Neural cell (in vitro differentiated cells): ENCODE data around the gene ANO1. TPM values are rescaled to one million over a fixed set of nuclear protein-coding genes. Genes with fewer than 3 reads are reported as not detected.

Source experiments
- H2AFZ ChIP-seq: fragments of 200-600, 300-800 bp; sonication (generic), shearing (Covaris generic); 2 replicates; pipeline ENCODE4 v1.6.0; 2014; ENCODE audit warnings: low read depth, mild to moderate bottlenecking, antibody characterized with exemption, low read length, moderate library complexity
- H3F3A ChIP-seq: fragments of 200-600 bp; shearing (Covaris generic); 2 replicates; pipeline ENCODE4 v1.6.1; 2016; ENCODE audit warnings: mild to moderate bottlenecking, moderate library complexity, mixed read lengths, antibody characterized with exemption, low read length; ENCODE audit not compliant: insufficient read depth, poor library complexity, severe bottlenecking
- H3K27ac ChIP-seq: fragments of 200-600, 300-800 bp; sonication (generic), shearing (Covaris generic); 2 replicates; pipeline ENCODE4 v1.5.1; 2014; ENCODE audit warnings: mild to moderate bottlenecking, low read length, moderate library complexity
- H3K27me3 ChIP-seq: fragments of 300-800, 200-600 bp; sonication (generic), shearing (Covaris generic); 2 replicates; pipeline ENCODE4 v1.6.0; 2014; ENCODE audit warnings: mild to moderate bottlenecking, low read depth, low read length, moderate library complexity; ENCODE audit not compliant: insufficient read depth
- H3K36me3 ChIP-seq: fragments of 300-800, 200-600 bp; sonication (generic), shearing (Covaris generic); 2 replicates; pipeline ENCODE4 v1.5.1; 2014; ENCODE audit warnings: mild to moderate bottlenecking, antibody characterized with exemption, low read length, moderate library complexity; ENCODE audit not compliant: insufficient read depth
- H3K4me2 ChIP-seq: fragments of 300-800, 200-600 bp; sonication (generic), shearing (Covaris generic); 2 replicates; pipeline ENCODE4 v1.6.0; 2014; ENCODE audit warnings: mild to moderate bottlenecking, low read length
- H3K4me3 ChIP-seq: fragments of 300-800, 200-600 bp; sonication (generic), shearing (Covaris generic); 2 replicates; pipeline ENCODE4 v1.5.1; 2014; ENCODE audit warnings: mild to moderate bottlenecking, low read length, moderate library complexity
- H3K79me2 ChIP-seq: fragments of 200-600 bp; shearing (Covaris generic); replicated peaks from 2 replicates; pipeline ENCODE4 v1.6.0; 2014; ENCODE audit warnings: mild to moderate bottlenecking, low read length, moderate library complexity; ENCODE audit not compliant: insufficient read depth
- H3K9ac ChIP-seq: fragments of 300-800, 200-600 bp; sonication (generic), shearing (Covaris generic); 2 replicates; pipeline ENCODE4 v1.6.1; 2016; ENCODE audit warnings: mild to moderate bottlenecking, low read length, mixed read lengths
- H3K9me2 ChIP-seq: fragments of 200-600 bp; shearing (Covaris generic); 2 replicates; pipeline ENCODE4 v1.6.1; 2016; ENCODE audit warnings: mild to moderate bottlenecking, low read length, mixed read lengths; ENCODE audit not compliant: insufficient read depth
- H3K9me3 ChIP-seq: fragments of 200-600, 300-800 bp; sonication (generic), shearing (Covaris generic); 2 replicates; pipeline ENCODE4 v1.6.1; 2016; ENCODE audit warnings: mild to moderate bottlenecking, mixed run types, low read length, moderate library complexity, mixed read lengths
- H4K20me1 ChIP-seq: fragments of 200-600 bp; shearing (Covaris generic); 2 replicates; pipeline ENCODE4 v1.6.1; 2016; ENCODE audit warnings: mild to moderate bottlenecking, mixed run types; ENCODE audit not compliant: insufficient read depth
- EP300 ChIP-seq: fragments of 450-650 bp; conservative IDR thresholded peaks from 2 replicates; pipeline ENCODE4 v1.6.1; 2014; ENCODE audit warnings: antibody characterized with exemption, mild to moderate bottlenecking, moderate library complexity; ENCODE audit not compliant: poor library complexity, severe bottlenecking
- EZH2 ChIP-seq: fragments of 200-600, 300-800 bp; shearing (Covaris generic), sonication (generic); IDR thresholded peaks from 2 replicates; pipeline ENCODE4 v1.6.1; 2014; ENCODE audit warnings: antibody characterized with exemption, low read length, borderline replicate concordance, mild to moderate bottlenecking; ENCODE audit not compliant: insufficient read depth, poor library complexity, severe bottlenecking
- MXI1 ChIP-seq: fragments of 450-650 bp; conservative IDR thresholded peaks from 2 replicates; pipeline ENCODE4 v1.6.1; 2014; ENCODE audit warnings: antibody characterized with exemption, mild to moderate bottlenecking; ENCODE audit not compliant: poor library complexity, severe bottlenecking
- POLR2AphosphoS5 ChIP-seq: IDR thresholded peaks from 2 replicates; pipeline ENCODE4 v1.6.1; 2012
- RAD21 ChIP-seq: fragments of 450-650 bp; conservative IDR thresholded peaks from 2 replicates; pipeline ENCODE4 v1.6.1; 2014; ENCODE audit warnings: antibody characterized with exemption, mild to moderate bottlenecking, moderate library complexity
- SMC3 ChIP-seq: fragments of 450-650 bp; conservative IDR thresholded peaks from 2 replicates; pipeline ENCODE4 v1.6.1; 2014; ENCODE audit warnings: antibody characterized with exemption, mild to moderate bottlenecking, moderate library complexity; ENCODE audit not compliant: poor library complexity
- TAF1 ChIP-seq: IDR thresholded peaks from 2 replicates; pipeline ENCODE4 v1.6.1; 2012; ENCODE audit warnings: low read depth
- polyA plus RNA-seq: library from polyadenylated mRNA; depleted of rRNA; stranded (reverse); fragments of >200 nt; gene quantifications from 2 replicates; pipeline ENCODE4 v1.2.3, GENCODE V29; 2014
- TF ChIP-seq, protein P1 (sequence below): IDR thresholded peaks from 2 replicates; pipeline ENCODE4 v1.6.1; 2012; ENCODE audit warnings: borderline replicate concordance
- TF ChIP-seq, protein P2 (sequence below): fragments of 450-650 bp; IDR thresholded peaks from 2 replicates; pipeline ENCODE4 v1.5.1; 2014; ENCODE audit warnings: antibody characterized with exemption, mild to moderate bottlenecking, moderate library complexity; ENCODE audit not compliant: poor library complexity, severe bottlenecking

Gene ANO1
- polyA plus RNA-seq, 1 donor from 2014 or later, result not detected

DNA sequence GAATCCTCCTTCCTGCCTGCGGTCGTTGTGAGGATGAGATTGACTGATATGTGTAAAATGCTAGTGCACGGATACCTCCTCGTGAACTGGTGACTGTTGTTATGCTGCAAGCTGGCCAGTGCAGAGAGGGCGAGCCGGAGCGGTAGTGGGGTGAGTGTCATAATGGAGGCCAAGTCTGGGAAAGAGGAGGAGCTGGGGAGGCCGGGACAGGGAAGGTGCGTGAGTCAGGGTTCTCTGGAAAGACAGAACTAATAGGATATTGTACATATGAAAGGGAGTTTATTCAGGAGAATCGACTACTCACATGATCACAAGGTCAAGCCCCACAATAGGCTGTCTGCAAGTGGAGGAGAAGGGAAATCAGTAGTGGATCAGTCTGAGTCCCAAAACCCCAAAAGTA is 68.2 kb downstream of the ANO1 start:
- TF ChIP-seq, protein P1, sequence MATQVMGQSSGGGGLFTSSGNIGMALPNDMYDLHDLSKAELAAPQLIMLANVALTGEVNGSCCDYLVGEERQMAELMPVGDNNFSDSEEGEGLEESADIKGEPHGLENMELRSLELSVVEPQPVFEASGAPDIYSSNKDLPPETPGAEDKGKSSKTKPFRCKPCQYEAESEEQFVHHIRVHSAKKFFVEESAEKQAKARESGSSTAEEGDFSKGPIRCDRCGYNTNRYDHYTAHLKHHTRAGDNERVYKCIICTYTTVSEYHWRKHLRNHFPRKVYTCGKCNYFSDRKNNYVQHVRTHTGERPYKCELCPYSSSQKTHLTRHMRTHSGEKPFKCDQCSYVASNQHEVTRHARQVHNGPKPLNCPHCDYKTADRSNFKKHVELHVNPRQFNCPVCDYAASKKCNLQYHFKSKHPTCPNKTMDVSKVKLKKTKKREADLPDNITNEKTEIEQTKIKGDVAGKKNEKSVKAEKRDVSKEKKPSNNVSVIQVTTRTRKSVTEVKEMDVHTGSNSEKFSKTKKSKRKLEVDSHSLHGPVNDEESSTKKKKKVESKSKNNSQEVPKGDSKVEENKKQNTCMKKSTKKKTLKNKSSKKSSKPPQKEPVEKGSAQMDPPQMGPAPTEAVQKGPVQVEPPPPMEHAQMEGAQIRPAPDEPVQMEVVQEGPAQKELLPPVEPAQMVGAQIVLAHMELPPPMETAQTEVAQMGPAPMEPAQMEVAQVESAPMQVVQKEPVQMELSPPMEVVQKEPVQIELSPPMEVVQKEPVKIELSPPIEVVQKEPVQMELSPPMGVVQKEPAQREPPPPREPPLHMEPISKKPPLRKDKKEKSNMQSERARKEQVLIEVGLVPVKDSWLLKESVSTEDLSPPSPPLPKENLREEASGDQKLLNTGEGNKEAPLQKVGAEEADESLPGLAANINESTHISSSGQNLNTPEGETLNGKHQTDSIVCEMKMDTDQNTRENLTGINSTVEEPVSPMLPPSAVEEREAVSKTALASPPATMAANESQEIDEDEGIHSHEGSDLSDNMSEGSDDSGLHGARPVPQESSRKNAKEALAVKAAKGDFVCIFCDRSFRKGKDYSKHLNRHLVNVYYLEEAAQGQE, result no peak
- TF ChIP-seq TAF1, result no peak
- TF ChIP-seq SMC3, result no peak
- no peak for TF ChIP-seq MXI1
- TF ChIP-seq RAD21, result no peak
- peaks cover 11% of the 10 kb centered on the region for H3F3A ChIP-seq
- no peak overlapping the region for H3K27ac ChIP-seq
- H3K4me2 ChIP-seq, result no peak overlapping the region
- H3K79me2 ChIP-seq, result no peaks in the 10 kb centered on the region
- H3K36me3 ChIP-seq, result no peaks in the 10 kb centered on the region
- H3K9me2 ChIP-seq, result no peaks in the 10 kb centered on the region
- no peak overlapping the region for H3K9ac ChIP-seq
- H3K4me3 ChIP-seq, result no peak overlapping the region
- no peaks in the 10 kb centered on the region for H3K9me3 ChIP-seq
- no peak overlapping the region for H2AFZ ChIP-seq
- H3K27me3 ChIP-seq, result peaks cover 6% of the 10 kb centered on the region
- H4K20me1 ChIP-seq, result no peaks in the 10 kb centered on the region

DNA sequence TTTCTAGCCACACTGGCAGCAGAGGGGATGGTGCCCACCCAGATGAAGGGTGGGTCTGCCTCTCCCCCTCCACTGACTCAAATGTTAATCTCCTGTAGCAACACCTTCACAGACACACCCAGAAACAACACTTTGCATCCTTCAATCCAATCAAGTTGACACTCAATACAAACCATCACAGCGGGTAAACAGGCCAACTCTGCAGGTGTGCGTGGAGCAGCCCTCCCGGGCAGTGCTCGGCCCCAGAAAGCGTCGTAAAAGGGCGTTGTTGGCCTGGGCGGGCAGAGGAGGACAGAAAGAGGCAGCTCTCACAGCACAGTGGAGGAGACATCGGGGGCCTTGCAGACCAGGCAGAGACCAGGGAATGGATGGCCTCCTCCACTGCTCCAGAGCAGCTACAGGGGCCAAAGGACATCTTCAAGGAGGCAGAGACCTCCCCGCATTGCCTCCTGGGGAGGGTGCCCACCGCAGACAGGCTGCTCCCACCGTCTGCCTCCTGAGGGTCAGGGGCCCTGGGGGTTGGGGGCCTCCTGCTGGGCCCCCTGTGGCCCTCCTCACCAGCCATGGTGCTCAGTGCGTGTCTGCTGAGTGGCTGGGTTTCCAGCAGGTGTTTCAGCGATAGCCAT is 68.9 kb downstream of the ANO1 start:
- Histone ChIP-seq H2AFZ (no peak overlapping the region), H3K4me3 (no peak overlapping the region), H3F3A (peaks cover 8% of the 10 kb centered on the region), H3K9ac (no peak overlapping the region), H3K36me3 (no peaks in the 10 kb centered on the region), H3K9me3 (no peaks in the 10 kb centered on the region), H3K27ac (no peak overlapping the region), H3K4me2 (no peak overlapping the region), H3K79me2 (no peaks in the 10 kb centered on the region), H3K27me3 (peaks cover 6% of the 10 kb centered on the region), H3K9me2 (no peaks in the 10 kb centered on the region), H4K20me1 (no peaks in the 10 kb centered on the region)
- TF ChIP-seq POLR2AphosphoS5, result no peak
- TF ChIP-seq SMC3, result no peak

DNA sequence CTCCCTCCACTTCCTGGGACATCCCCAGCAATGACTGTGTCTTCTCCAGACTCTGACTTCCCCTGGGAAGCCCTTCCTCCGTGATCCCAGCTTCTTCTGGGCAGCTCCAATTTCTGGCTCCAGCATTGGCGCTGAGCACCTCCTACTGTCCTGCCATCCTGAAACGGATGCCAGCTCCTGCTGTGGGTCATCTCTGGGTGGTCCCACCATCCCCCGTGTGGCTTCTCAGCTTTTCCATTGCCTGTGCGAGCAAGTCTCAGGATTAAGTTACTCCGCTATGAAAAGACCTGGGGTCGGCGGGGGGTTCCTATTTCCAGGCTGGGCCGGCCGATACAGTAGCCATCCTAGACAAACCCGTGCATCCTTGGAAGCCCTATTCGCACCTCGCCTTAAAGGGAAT is 69.6 kb downstream of the ANO1 start:
- Histone ChIP-seq H3K4me2 (no peak overlapping the region), H4K20me1 (no peaks in the 10 kb centered on the region), H3K9me2 (no peaks in the 10 kb centered on the region), H3K9ac (no peak overlapping the region), H3K36me3 (no peaks in the 10 kb centered on the region), H3K4me3 (no peak overlapping the region), H3K27ac (no peak overlapping the region), H3F3A (peaks cover 2% of the 10 kb centered on the region), H2AFZ (no peak overlapping the region), H3K27me3 (peaks cover 6% of the 10 kb centered on the region), H3K9me3 (no peaks in the 10 kb centered on the region), H3K79me2 (no peaks in the 10 kb centered on the region)
- TF ChIP-seq SMC3, result no peak
- TF ChIP-seq, protein P2, sequence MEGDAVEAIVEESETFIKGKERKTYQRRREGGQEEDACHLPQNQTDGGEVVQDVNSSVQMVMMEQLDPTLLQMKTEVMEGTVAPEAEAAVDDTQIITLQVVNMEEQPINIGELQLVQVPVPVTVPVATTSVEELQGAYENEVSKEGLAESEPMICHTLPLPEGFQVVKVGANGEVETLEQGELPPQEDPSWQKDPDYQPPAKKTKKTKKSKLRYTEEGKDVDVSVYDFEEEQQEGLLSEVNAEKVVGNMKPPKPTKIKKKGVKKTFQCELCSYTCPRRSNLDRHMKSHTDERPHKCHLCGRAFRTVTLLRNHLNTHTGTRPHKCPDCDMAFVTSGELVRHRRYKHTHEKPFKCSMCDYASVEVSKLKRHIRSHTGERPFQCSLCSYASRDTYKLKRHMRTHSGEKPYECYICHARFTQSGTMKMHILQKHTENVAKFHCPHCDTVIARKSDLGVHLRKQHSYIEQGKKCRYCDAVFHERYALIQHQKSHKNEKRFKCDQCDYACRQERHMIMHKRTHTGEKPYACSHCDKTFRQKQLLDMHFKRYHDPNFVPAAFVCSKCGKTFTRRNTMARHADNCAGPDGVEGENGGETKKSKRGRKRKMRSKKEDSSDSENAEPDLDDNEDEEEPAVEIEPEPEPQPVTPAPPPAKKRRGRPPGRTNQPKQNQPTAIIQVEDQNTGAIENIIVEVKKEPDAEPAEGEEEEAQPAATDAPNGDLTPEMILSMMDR, result no peak
- no peak for TF ChIP-seq POLR2AphosphoS5
- no peak for TF ChIP-seq EZH2
- TF ChIP-seq MXI1, result no peak
- TF ChIP-seq, protein P1, result no peak
- TF ChIP-seq EP300, result no peak
- no peak for TF ChIP-seq RAD21
- TF ChIP-seq TAF1, result no peak
